ENCODE data around the gene BOD1L1.

DNA sequence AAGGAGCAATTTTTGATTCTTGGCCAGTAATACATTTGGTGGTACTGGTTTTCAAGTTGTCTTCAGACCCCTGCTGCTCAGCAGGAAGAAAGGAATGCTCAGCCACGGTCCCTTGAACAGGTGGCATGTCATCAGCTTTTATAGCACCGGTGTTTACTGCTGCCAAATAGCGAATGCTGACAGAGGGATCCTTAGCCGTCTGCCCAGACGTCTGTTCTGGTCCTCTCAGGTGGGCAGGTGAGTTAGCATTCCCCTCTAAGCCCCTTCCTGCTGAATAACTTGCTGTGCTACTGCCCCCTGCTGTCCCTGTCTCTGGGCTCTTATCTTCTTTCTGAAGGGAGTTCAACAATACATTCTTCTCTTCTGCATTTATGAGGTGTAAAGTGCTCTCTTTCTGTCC, 28.4 kb downstream of the BOD1L1 start:
- TF ChIP-seq POLR2A (IDR thresholded peaks at IDR 0.05): no peak
- no peak for TF ChIP-seq CTCF (IDR thresholded peaks at IDR 0.05)

All from Peyer's patch (tissue), 4 donors.